Keratinocyte (primary cell): ENCODE measurements around the gene BCAS3. TPM values are rescaled to one million over a fixed set of nuclear protein-coding genes. Genes with fewer than 3 reads are reported as not detected.

ENCODE experiments used
- DNase-seq: peaks from one replicate; pipeline ENCODE4 v3.0.0-alpha.2; 2011; ENCODE audit warnings: low read depth, missing footprints, low spot score
- FAIRE-seq: peaks from 2 replicates; lab custom pipeline; 2011; peaks lifted over from hg19 to GRCh38; lab: Jason Lieb, UNC
- H2AFZ ChIP-seq: 2 replicates; pipeline ENCODE4 v1.6.0; 2012; ENCODE audit warnings: low read length, control low read depth, inconsistent platforms; ENCODE audit not compliant: control insufficient read depth
- H3K27ac ChIP-seq: 2 replicates; pipeline ENCODE4 v1.5.1; 2011; ENCODE audit warnings: low read length; ENCODE audit not compliant: control insufficient read depth, insufficient read depth
- H3K27me3 ChIP-seq: 3 replicates; pipeline ENCODE4 v1.6.0; 2011; ENCODE audit warnings: low read length; ENCODE audit not compliant: control insufficient read depth, insufficient read depth; ENCODE audit errors: extremely low read depth
- H3K36me3 ChIP-seq, 2 experiments: 2 replicates in 1 of 2; 3 replicates in 1 of 2; pipeline ENCODE4 v1.5.1; 2011; ENCODE audit warnings: low read length in 2 of 2, mild to moderate bottlenecking in 1 of 2; ENCODE audit not compliant: control insufficient read depth in 2 of 2, insufficient read depth in 2 of 2; ENCODE audit errors: extremely low read depth in 1 of 2
- H3K4me1 ChIP-seq: 3 replicates; pipeline ENCODE4 v1.5.1; 2011; ENCODE audit warnings: low read length; ENCODE audit not compliant: control insufficient read depth, insufficient read depth; ENCODE audit errors: extremely low read depth
- H3K4me2 ChIP-seq: 3 replicates; pipeline ENCODE4 v1.6.0; 2011; ENCODE audit warnings: low read depth, low read length; ENCODE audit not compliant: control insufficient read depth, insufficient read depth; ENCODE audit errors: extremely low read depth
- H3K4me3 ChIP-seq, 3 experiments: fragments of 200-600 bp in 1 of 3; sonication (generic) in 1 of 3; 2 replicates in 2 of 3; 3 replicates in 1 of 3; pipeline ENCODE4 v1.5.1; 2011 to 2016; ENCODE audit warnings: low read length in 3 of 3, mild to moderate bottlenecking in 3 of 3, control low read depth in 2 of 3, inconsistent platforms in 1 of 3, low read depth in 1 of 3, mixed read lengths in 1 of 3, mixed run types in 1 of 3, moderate library complexity in 1 of 3; ENCODE audit not compliant: control insufficient read depth in 2 of 3, insufficient read depth in 2 of 3; ENCODE audit errors: extremely low read depth in 1 of 3
- H3K79me2 ChIP-seq: 2 replicates; pipeline ENCODE4 v1.6.0; 2012; ENCODE audit warnings: low read length; ENCODE audit not compliant: control insufficient read depth, insufficient read depth
- H3K9ac ChIP-seq: 3 replicates; pipeline ENCODE4 v1.6.0; 2011; ENCODE audit warnings: low read length; ENCODE audit not compliant: control insufficient read depth, insufficient read depth; ENCODE audit errors: extremely low read depth
- H3K9me1 ChIP-seq: 3 replicates; pipeline ENCODE4 v1.6.0; 2011; ENCODE audit warnings: low read length; ENCODE audit not compliant: control insufficient read depth, insufficient read depth; ENCODE audit errors: extremely low read depth
- H3K9me3 ChIP-seq: 2 replicates; pipeline ENCODE4 v1.5.1; 2012; ENCODE audit warnings: low read depth, low read length; ENCODE audit not compliant: control insufficient read depth
- H4K20me1 ChIP-seq: 3 replicates; pipeline ENCODE4 v1.6.0; 2011; ENCODE audit warnings: low read length; ENCODE audit not compliant: control insufficient read depth, insufficient read depth; ENCODE audit errors: extremely low read depth
- CTCF ChIP-seq, 3 experiments: IDR thresholded peaks in 1 of 3; conservative IDR thresholded peaks in 1 of 3; optimal IDR thresholded peaks in 1 of 3; 2 replicates in 2 of 3; 3 replicates in 1 of 3; pipeline versions ENCODE3 to v1.5.1; 2011; ENCODE audit warnings: low read length in 3 of 3, mild to moderate bottlenecking in 3 of 3, moderate library complexity in 2 of 3, control low read depth in 1 of 3, inconsistent platforms in 1 of 3; ENCODE audit not compliant: insufficient read depth in 2 of 3; ENCODE audit errors: extremely low read depth in 1 of 3
- EZH2 ChIP-seq: IDR thresholded peaks from one replicate; pipeline ENCODE4 v1.6.1; 2012; ENCODE audit warnings: inconsistent platforms, mild to moderate bottlenecking, low read length, moderate library complexity
- dilution Hi-C: fragments of 300-500 bp; cut with MboI; formaldehyde crosslinking; loops from one replicate; pipeline ENCODE4 v1.7.0; 2020; ENCODE audit warnings: low sequenced_read_pairs; ENCODE audit not compliant: extremely low pct_ligation_motif_present
- polyA plus RNA-seq, 5 experiments: library from polyadenylated mRNA; depleted of rRNA in 3 of 5; stranded (reverse) in 3 of 5; stranded (forward) in 1 of 5; unstranded in 1 of 5; fragments of >200 nt; gene quantifications; 1 replicate in 1 of 5; 2 replicates in 3 of 5; 3 replicates in 1 of 5; pipeline versions ENCODE4 v1.2.1 to v1.2.3, GENCODE V29; 2011 to 2012; ENCODE audit warnings: missing spikeins in 2 of 5, low read depth in 1 of 5, low replicate concordance in 1 of 5

The BCAS3 gene
- polyA plus RNA-seq, 1 donor (not counting 4 experiments of a cell fraction or from before 2014, with no cell fraction given): 11.8 TPM

GRCh38 chr17:60712675-60713074, 35.0 kb downstream of the BCAS3 start:
- no peaks in the 10 kb centered on the region for H3K27me3 ChIP-seq
- no peaks in the 10 kb centered on the region for H4K20me1 ChIP-seq
- no peak overlapping the region for H3K4me2 ChIP-seq
- DNase-seq (no peak), FAIRE-seq (no peak)
- no peaks in the 10 kb centered on the region for H3K36me3 ChIP-seq
- H3K4me1 ChIP-seq: no peaks in the 10 kb centered on the region
- H3K9ac ChIP-seq: no peak overlapping the region
- H3K4me3 ChIP-seq: no peak overlapping the region
- no peak for TF ChIP-seq EZH2
- no peak for TF ChIP-seq CTCF (optimal IDR thresholded peaks at IDR 0.05 in 1 of 3, IDR thresholded peaks at IDR 0.05 in 1 of 3, conservative IDR thresholded peaks at IDR 0.05 in 1 of 3; ENCODE audit: extremely low read depth in 1 of 3, insufficient read depth in 2 of 3, low read length in 3 of 3)
- no peaks in the 10 kb centered on the region for H3K79me2 ChIP-seq
- dilution Hi-C loops: no loop called here
- H2AFZ ChIP-seq: no peak overlapping the region
- no peaks in the 10 kb centered on the region for H3K9me1 ChIP-seq
- H3K9me3 ChIP-seq: no peaks in the 10 kb centered on the region
- no peak overlapping the region for H3K27ac ChIP-seq

GRCh38 chr17:60713608-60714007, 36.0 kb downstream of the BCAS3 start:
- no peaks in the 10 kb centered on the region for H3K36me3 ChIP-seq
- TF ChIP-seq CTCF (optimal IDR thresholded peaks at IDR 0.05 in 1 of 3, IDR thresholded peaks at IDR 0.05 in 1 of 3, conservative IDR thresholded peaks at IDR 0.05 in 1 of 3; ENCODE audit: extremely low read depth in 1 of 3, insufficient read depth in 2 of 3, low read length in 3 of 3) (no peak), EZH2 (no peak)
- no peak for FAIRE-seq

More at GRCh38 chr17:60713608-60714007, 36.0 kb downstream of the BCAS3 start:
- Histone ChIP-seq H3K4me1 (no peaks in the 10 kb centered on the region), H3K9me1 (no peaks in the 10 kb centered on the region), H2AFZ (no peak overlapping the region), H3K27ac (no peak overlapping the region), H3K4me3 (no peak overlapping the region), H4K20me1 (no peaks in the 10 kb centered on the region), H3K9ac (no peak overlapping the region), H3K27me3 (no peaks in the 10 kb centered on the region), H3K9me3 (no peaks in the 10 kb centered on the region), H3K4me2 (no peak overlapping the region), H3K79me2 (no peaks in the 10 kb centered on the region)
- no peak for DNase-seq
- dilution Hi-C loops: no loop called here
